ENCODE results near the gene MAP2K2.
A peak's percentile ranks its signal among the peaks of the same experiment; 100 is the strongest.

Gene MAP2K2

GRCh38 chr19:4077007-4077374, 46.9 kb downstream of the MAP2K2 start:
- DNase-seq (ENCODE audit: low read depth) = no peak
- TF ChIP-seq CTCF (conservative IDR thresholded peaks at IDR 0.05; ENCODE audit: low read depth, low read length) = no peak
- H3K4me3 ChIP-seq (ENCODE audit: low read depth, low read length) = no peak overlapping the region

- DNase-seq (ENCODE audit: low read depth) = peak; percentile 44
- no peak overlapping the region for H3K4me3 ChIP-seq (ENCODE audit: low read depth, low read length)
- no peak for TF ChIP-seq CTCF (conservative IDR thresholded peaks at IDR 0.05; ENCODE audit: low read depth, low read length)
These were observed 48.5 kb downstream of the MAP2K2 start for GRCh38 chr19:4075373-4075772.

- no peak for TF ChIP-seq CTCF (conservative IDR thresholded peaks at IDR 0.05; ENCODE audit: low read depth, low read length)
- DNase-seq (ENCODE audit: low read depth) = no peak
- H3K4me3 ChIP-seq (ENCODE audit: low read depth, low read length) = no peak overlapping the region
These were observed 52.3 kb downstream of the MAP2K2 start for GRCh38 chr19:4071610-4072009.

- no peak for DNase-seq (ENCODE audit: low read depth)
- no peak for TF ChIP-seq CTCF (conservative IDR thresholded peaks at IDR 0.05; ENCODE audit: low read depth, low read length)
- H3K4me3 ChIP-seq (ENCODE audit: low read depth, low read length) = no peak overlapping the region
These were observed 54.5 kb downstream of the MAP2K2 start for GRCh38 chr19:4069331-4069959.

DNA sequence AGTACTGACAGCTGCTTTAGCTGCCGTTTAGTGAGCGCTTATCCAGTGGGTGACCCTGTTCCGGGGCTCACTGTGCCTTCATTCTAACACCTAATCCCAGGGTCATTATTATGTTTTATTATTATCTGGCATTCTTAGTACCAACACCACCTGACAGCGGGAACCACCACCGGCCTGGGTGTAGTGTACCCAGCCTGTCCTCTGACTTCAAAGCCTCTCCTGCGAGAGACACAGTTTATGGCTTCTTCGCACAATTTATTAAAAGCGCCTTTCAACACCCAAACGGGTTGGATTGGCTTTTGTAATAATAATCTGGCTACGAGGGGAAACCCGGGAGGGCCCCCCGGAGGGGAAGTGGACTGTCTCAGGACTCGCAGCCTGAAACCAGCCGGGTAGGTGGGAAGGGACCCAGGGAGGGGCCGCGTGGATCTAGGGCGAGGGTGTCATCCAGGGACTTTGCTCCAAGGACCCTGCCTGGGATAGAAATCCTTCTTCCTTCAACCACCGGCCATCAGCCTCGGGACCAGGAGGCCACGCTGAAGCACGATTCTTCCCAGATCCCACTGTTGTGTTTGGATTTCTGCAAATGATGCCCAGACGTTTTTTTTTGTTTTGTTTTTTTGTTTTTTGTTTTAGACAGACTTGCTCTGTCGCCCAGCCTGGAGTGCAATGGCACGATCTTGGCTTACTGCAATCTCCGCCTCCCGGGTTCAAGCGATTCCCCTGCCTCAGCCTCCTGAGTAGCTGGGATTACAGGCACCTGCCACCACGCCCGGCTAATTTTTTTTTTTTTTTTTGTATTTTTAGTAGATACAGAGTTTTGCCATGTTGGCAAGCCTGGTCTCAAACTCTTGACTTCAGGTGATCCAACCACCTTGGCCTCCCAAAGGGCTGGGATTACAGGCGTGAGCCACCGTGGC, 55.6 kb downstream of the MAP2K2 start:
- TF ChIP-seq CTCF (conservative IDR thresholded peaks at IDR 0.05; ENCODE audit: low read depth, low read length) = no peak
- DNase-seq (ENCODE audit: low read depth) = no peak
- H3K4me3 ChIP-seq (ENCODE audit: low read depth, low read length) = peak overlapping the region; percentile 78

GRCh38 chr19:4067396-4068046, 56.4 kb downstream of the MAP2K2 start:
- TF ChIP-seq CTCF (conservative IDR thresholded peaks at IDR 0.05; ENCODE audit: low read depth, low read length) = no peak
- peak overlapping the region; percentile 78 for H3K4me3 ChIP-seq (ENCODE audit: low read depth, low read length)
- no peak for DNase-seq (ENCODE audit: low read depth)

Measured in choroid plexus epithelial cell (primary cell).